Rectal smooth muscle tissue (tissue), 1 donor: Measurements from ENCODE around the gene PIM2.
"Not testable (repeated sequence)": the region's sequence is repeated elsewhere in the genome, so short reads cannot be mapped to it uniquely, and the experiment has no call there.

Source experiments
- H3K27ac ChIP-seq: one replicate; pipeline ENCODE4 v1.7.0; 2013; ENCODE audit warnings: low read depth, low read length, inconsistent platforms
- H3K27me3 ChIP-seq: one replicate; pipeline ENCODE4 v1.7.0; 2013; ENCODE audit warnings: low read length; ENCODE audit not compliant: control insufficient read depth, insufficient read depth
- H3K36me3 ChIP-seq: one replicate; pipeline ENCODE4 v1.7.0; 2013; ENCODE audit warnings: low read length; ENCODE audit not compliant: control insufficient read depth, insufficient read depth
- H3K4me1 ChIP-seq: one replicate; pipeline ENCODE4 v1.7.0; 2013; ENCODE audit warnings: low read length; ENCODE audit not compliant: control insufficient read depth, insufficient read depth
- H3K4me3 ChIP-seq: one replicate; pipeline ENCODE4 v1.7.0; 2013; ENCODE audit warnings: low read length
- H3K9ac ChIP-seq: one replicate; pipeline ENCODE4 v1.7.0; 2013; ENCODE audit warnings: low read length

PIM2 gene

DNA sequence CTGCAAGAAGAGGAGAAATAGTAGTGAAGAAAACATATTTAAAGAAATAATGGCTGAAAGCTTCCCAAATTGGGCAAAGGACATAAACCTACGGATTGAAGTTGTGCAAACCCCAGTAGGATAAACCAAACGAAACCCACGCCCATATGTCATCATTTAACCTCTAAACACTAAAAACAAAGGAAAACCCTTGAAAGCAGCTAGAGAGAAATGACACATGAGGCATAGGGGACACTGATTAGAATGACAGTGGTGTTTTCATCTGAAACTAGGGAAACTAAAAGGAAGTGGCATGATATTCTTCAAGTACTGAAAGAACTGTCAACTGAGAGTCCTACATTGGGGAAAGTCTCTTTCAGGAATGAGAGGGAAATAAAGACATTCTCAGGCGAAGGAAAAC, 41.9 kb downstream of the PIM2 start:
- H3K4me1 ChIP-seq = not testable (repeated sequence)

GRCh38 chrX:48872017-48872416, 46.8 kb downstream of the PIM2 start:
- H3K4me1 ChIP-seq, H3K4me3 ChIP-seq, H3K36me3 ChIP-seq, H3K27ac ChIP-seq, H3K27me3 ChIP-seq, H3K9ac ChIP-seq: not testable (repeated sequence)

More for the DNA sequence above, 41.9 kb downstream of the PIM2 start:
- not testable (repeated sequence) for H3K27ac ChIP-seq, H3K9ac ChIP-seq, H3K27me3 ChIP-seq, H3K36me3 ChIP-seq, H3K4me3 ChIP-seq

DNA sequence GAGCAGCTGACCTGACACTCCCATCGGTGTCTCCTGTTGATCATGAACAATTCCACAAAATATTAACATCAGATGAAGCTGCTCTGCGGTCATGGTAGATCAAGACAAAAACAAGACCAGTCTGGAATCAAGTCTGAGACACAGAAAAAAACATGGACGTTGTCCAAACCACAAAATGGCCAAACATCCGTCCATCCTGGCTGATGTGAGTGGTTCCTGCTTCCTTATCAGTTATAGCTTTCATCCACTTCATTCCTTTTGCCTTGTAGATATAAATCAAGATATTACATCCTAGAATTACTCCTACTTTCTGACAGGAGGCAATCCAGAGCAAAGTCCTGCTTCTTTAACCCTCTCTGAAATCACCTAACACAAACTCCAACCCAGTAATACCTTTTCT, 54.6 kb downstream of the PIM2 start:
- H3K4me3 ChIP-seq = no peak overlapping the region
- no peaks in the 10 kb centered on the region for H3K27me3 ChIP-seq
- H3K4me1 ChIP-seq = no peaks in the 10 kb centered on the region
- no peaks in the 10 kb centered on the region for H3K36me3 ChIP-seq
- no peak overlapping the region for H3K27ac ChIP-seq
- no peak overlapping the region for H3K9ac ChIP-seq
